ELF-1 (cell line): ENCODE data around the gene NXT2.
"Not testable (repeated sequence)": the region's sequence is repeated elsewhere in the genome, so short reads cannot be mapped to it uniquely, and the experiment has no call there.

Source experiments
- DNase-seq: peaks from one replicate; pipeline ENCODE4 v3.0.0-alpha.2; 2016; ENCODE audit warnings: low read depth, low spot score

NXT2 gene

DNA sequence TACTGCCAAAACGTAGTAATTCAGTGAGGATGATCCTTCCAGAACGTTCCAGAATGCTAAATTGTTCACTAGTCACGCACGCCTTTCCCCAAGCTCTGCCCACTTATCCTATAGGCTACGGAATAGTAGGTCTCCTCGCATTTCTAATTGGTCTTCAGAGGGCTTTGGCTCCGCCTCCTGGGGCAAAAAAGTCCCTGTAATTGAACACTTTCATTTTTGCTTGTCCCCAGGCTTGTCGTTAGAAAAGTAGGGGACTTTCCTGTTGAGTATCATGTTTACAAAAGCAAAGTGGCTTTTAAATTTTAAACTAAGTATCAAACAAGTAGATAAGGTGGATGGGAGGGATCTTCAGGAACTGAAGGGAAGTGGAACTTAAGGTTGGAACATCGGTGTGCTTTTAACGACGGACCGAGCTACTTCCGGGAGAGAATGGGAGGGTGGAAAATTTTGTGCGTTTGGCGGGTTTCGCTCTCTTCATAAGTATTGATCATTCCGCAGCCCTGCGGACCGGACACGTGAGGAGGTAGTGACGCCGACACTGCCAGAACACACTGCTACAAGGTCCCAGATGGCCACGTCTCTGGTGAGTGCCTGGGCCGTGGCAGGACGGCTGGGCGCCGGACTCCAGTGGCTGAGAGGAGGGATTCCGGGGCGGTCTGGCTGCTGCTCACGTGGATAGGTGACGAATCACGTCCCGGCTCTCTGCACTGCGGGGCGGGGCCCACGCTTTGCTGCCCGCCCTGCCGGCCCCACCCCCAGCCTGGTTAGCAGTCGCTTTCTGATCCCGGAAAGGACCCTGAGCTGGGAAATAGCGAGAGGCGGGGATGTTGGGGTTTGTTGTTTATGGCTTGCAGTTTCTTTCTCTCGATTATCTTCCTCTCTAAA, at the start of gene NXT2:
Gene NXT2 (plus strand): TSS at position 406 of the 885 bp plus-strand sequence. CDS start 163 bp downstream, at position 569.
- DNase-seq: peak; percentile 98

DNA sequence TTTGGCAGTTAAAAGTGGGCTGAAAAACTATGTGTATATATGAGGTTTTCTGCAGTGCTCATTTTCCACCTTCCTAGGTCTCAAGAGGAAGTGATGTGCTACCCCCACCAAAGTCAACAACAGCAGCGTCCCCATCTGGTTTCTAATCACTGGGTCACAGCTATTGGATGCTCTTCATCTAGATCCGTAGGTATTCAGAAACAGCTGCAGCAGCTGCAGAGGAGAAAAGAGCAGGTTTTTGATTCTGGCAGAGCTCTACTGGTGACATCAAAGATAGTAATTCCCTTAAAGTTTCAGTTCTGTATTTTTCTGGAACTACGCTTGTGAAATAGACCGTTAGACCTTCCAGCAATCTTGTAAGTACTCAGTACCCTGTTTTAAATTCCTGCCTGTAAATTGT, 49.0 kb upstream of the NXT2 start:
- no peak for DNase-seq

DNA sequence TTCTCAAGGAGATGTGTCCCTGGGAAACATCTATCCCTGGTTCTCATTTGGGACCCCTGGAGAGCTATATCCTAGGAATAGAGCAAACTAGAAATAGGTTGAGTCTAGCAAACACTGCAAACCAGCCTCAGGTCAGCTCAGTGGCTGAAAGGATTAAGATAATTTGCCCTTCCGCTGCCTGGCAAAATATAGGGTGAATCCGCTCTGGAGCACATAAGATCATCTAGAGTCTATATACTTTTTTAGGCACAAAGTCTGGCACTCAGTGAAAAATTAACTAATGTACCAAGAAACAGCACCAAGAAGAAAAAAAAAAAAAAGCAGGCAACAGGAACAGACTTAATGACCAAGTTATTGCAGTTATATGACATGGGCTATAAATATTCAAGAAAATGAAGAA, 47.5 kb upstream of the NXT2 start:
- no peak for DNase-seq

DNA sequence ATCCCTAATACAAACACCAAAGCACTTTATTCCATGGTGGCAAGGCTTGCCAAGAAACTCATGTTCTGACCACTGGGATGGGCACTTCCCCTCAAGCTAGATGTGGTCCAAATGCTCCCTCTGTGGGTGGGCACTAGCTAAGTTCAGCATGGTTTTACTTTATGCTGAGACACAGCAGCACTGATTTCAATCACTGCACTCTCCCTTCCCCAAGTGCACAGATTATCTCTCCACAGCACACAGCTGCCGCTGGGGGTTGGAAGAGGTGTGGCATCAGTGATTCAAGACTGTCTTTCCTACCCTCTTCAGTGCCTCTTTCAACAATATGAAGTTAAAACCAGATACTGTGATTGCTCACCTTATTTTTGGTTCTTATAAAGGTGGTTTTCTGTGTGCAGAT, 38.2 kb upstream of the NXT2 start:
- DNase-seq: no peak

DNA sequence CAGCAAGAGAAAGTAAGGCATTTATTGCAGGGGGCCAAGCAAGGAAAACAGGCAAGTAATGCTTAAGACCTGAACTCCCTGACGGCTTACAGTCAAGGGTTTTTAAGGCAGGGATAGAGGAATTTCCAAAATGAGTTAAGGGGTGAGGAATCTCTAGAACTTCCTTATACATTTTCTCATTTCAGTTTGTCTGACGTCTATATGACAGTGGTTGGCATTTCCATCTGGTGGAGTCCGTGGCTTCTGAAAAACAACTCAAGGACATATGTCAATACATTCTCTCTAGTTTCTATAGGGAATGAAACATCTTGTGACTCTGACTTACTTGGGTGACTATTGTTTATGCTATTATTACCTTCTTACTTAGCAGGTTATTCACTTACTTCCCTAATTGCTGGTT, 35.5 kb upstream of the NXT2 start:
- DNase-seq: no peak

DNA sequence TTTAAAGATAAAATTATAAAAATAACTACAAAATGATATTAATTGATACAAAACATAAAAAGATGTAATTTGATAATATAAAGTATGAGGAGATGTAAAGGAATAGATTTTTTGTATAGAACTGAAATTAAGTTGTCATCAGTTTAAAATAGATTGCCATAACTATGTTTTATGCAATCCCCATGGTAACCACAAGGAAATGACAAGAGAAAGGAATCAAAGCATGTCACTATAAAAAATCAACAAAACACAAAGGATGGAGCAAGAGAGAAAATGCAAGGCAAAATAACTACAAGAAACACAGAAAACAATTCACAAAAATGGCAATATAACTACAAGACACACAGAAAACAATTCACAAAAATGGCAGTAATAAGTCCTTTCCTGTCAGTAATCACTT, 27.7 kb upstream of the NXT2 start:
- DNase-seq: no peak

DNA sequence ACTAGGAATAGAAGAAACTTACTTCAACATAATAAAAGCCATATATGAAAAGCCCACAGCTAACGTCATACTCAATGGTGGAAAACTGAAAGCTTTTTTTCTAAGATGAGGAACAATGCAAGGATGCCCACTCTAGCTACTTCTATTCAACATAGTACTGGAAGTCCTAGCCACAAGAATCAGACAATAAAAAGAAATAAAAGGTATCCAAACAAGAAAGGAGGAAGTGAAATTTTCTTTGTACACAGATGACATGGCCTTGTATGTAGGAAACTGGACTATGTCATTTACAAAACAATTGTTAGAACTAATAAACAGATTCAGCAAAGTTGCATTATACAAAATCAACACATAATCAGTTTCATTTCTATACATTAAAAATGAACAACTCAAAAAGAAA, 25.5 kb upstream of the NXT2 start:
- no peak for DNase-seq

DNA sequence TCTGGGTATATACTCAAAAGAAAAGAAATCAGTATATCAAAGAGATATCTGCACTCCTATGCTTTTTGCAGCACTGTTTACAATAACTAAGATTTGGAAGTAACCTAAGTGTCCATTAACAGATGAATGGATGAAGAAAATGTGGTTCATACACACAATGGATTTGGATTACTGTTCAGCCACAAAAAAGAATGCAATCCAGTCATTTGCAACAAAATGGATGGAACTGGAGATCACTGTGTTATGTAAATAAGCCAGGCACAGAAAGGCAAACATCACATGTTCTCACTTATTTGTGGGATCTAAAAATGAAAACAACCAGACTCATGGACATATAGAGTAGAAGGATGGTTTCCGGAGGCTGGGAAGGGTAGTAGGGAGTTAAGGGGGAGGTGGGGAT, 17.6 kb upstream of the NXT2 start:
- no peak for DNase-seq

DNA sequence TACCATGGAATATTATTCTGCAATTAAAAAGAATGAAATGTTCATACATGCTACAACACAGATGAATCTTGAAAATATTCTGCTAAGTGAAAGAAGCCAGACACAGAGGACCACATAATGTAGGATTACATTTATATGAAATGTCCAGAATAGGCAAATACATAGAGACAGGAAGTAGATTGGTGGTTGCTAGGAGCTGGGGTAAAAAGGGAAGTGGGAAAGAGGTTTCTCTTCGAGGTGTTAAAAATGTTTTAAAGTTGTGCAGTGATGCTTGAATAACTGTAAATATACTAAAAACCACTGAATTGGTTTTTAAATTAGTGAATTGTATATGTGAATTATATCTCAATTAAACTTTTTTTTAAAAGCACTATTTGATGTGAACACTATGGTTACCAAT, 3.6 kb upstream of the NXT2 start:
- DNase-seq: no peak

DNA sequence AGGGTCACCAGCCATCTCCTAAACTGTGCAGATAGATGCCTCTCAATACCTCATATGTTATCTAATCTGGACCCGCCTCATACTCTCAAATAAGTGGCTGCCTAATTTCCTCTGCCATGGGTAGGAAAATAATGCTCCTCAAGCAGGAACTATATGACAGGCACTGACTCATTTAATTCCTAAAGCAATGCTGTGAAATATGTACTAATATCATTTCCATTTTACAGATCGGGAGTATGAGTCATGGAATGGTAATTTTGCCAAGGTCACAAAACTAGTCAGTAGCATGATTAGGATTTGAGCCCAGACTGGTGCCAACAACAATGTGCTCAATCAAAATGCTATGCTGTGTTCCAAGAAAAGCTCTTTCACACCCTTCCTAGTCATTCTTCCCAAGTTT, 3.0 kb upstream of the NXT2 start:
- no peak for DNase-seq

DNA sequence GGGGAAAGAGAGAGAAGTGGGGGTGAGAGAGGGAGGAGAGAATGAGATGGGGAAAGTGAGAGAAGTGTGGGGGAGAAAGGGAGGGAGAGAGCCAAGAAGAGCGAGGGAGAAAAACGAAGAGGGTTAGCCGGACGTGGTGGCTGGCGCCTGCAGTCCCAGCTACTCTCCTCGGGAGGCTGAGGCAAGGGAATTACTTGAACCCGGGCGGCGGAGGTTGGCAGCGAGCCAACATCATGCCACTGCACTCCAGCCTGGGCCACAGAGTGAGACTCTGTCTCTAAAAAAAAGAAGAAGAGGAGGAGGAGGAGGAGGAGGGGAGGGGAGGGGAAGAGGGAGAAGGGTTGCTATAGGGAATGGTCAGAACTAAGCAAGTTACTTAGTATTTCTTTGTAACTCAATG, 1.7 kb upstream of the NXT2 start:
- no peak for DNase-seq

DNA sequence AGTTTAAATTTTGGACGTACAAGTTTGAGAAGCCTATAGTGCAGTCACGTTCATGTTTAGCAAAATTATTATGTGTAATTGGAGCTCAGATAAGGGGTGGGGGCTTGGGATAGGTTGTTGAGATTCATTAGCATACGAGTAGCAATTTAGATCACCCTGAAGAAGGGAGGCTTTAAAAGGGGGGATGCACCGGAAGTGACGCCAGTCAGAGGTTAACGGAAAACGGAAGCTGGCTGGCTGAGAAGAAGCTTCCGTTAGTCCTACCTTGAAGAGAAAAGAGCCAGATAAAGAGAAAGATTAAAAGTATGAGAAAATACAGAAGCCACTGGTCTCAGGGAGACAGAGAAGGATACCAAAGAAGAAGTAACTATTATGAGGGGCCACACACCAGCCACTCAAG, 1.1 kb upstream of the NXT2 start:
- no peak for DNase-seq

DNA sequence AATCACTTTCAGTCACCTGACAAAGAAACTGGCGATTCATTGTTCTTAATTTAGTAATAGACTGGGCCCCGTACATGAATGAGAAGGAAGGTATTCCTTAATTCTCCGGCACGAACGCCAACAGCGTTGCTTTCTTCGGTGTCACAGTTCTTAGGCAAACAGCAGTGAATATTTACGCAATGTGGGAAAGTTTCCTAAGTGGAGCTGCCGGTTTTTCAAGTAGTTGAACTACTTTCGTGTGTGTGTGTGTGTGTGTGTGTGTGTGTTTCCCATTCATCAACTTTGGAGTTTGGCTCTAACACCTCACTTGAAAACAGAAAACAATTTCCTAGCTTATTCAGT, 651 bp downstream of the NXT2 start:
- no peak for DNase-seq

DNA sequence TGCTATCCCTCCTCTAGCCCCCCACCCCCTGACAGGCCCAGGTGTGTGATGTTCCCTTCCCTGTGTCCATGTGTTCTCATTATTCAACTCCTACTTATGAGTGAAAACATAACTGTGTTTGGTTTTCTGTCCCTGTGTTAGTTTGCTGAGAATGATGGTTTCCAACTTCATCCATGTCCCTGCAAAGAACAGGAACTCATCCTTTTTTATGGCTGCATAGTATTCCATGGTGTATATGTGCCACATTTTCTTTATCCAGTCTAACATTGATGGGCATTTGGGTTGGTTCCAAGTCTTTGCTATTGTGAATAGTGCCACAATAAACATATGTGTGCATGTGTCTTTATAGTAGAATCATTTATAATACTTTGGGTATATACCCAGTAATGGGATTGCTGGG, 2.4 kb downstream of the NXT2 start:
- not testable (repeated sequence) for DNase-seq

DNA sequence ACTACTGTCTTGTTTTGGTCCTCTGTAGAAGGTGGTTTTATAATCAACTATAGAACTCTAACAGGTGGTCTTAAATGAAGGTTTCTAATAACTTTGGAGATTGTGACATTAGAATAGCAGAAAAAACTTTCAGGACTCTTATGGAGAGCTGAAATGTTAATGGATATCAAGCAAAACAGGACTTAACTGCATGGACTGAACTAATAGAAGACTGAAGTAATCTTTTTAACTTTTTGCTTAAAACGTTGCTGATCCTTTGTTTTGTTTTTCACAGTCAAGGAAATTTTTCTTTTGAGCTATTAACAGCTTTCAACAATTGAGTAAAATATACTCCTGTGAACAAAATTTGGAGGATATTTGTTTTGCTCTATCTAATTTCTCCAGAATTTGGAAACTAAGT, 17.2 kb downstream of the NXT2 start:
- DNase-seq: no peak

DNA sequence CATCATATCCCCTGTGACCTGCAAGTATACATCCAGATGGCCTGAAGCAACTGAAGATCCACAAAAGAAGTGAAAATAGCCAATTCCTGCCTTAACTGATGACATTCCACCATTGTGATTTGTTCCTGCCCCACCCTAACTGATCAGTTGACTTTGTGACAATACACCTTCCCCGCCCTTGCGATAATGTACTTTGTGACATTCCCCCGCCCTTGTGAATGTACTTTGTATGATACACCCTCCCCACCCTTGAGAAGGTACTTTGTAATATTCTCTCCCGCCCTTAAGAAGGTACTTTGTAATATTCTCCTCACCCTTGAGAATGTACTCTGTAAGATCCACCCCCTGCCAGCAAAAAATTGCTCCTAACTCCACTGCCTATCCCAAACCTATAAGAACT, 39.4 kb downstream of the NXT2 start:
- not testable (repeated sequence) for DNase-seq

DNA sequence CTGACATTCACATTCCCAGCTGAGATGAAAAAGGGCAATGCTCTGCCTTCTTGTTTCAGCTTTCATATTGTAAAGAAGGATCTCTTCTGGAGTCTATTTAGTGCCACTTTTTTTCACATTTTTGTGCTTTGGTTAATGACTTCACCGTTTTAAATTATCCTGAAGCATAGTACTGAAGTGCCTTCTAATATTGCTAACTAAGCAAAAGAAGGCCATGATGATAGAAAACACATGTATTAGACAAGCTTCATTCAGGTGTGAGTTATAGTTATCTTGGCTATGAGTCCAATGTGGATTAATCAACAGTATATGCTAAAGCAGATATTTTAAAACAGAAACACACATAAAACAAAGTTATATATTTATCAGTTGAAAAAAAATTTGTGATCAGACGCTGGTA, 40.4 kb downstream of the NXT2 start:
- no peak for DNase-seq

DNA sequence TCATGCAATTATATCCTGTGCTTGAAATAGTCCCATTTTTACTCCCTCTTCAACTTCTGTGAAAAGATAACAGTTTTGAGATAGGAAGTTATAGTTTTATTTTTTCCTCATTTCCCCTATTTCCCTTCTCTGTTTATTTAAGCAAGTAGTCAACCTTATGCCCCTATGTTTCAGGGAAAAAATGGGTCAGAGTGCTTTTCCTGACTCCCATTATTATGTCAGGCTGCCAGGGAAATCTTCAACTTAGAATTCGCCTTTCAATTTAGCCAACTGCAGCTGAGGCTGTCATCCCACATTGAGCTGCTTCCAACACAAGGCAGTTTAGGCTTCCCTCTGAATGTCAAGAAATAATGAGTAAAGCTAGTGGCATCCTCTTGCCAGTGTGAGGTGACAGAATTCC, 42.3 kb downstream of the NXT2 start:
- no peak for DNase-seq

DNA sequence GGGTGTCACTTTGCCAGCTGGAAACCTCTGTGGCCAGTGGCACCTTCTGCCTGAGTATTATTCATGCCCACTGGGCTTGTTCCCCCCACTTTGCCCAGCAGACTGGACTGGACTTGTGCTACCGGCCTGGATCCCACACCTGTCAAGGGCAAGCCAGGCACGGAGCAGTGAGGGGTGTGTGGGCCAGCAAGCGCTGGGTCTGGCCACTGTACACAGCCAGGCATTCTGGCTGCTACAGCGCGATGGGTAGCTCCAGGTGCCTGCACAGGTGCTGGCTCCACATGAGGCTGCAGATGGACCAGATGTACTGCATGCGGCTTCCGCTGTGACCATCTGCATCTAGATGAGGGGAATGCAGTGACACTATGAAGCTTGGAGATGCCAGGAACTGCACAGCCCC, 48.8 kb downstream of the NXT2 start:
- DNase-seq: no peak

DNA sequence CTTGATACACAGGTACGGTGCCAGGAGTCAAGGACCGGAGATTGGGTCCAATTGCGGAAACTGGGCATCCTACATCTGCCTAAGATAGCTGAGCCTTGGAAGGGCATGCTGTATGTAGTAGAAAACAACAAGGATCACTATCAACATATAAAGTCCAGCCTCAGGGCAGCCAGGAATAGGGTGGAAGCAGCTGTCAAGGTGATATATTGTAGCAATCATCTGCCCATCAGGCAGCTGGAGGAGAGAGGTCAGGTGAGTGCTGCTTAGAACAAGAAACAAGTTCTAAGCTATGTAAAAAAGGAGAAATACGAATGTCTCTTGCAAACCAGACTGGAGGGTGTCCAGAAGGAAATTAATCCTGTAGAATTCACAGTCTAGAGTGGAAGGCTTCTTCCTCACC, 53.5 kb downstream of the NXT2 start:
- peak; percentile 56 for DNase-seq
